Keratinocyte (primary cell): Measurements from ENCODE around the gene POLR2A. TPM values are rescaled to one million over a fixed set of nuclear protein-coding genes. Genes with fewer than 3 reads are reported as not detected.

Experiments
- DNase-seq: peaks from one replicate; pipeline ENCODE4 v3.0.0-alpha.2; 2011; ENCODE audit warnings: low read depth, missing footprints, low spot score
- FAIRE-seq: peaks from 2 replicates; lab custom pipeline; 2011; peaks lifted over from hg19 to GRCh38; lab: Jason Lieb, UNC
- H2AFZ ChIP-seq: 2 replicates; pipeline ENCODE4 v1.6.0; 2012; ENCODE audit warnings: low read length, control low read depth, inconsistent platforms; ENCODE audit not compliant: control insufficient read depth
- H3K27ac ChIP-seq: 2 replicates; pipeline ENCODE4 v1.5.1; 2011; ENCODE audit warnings: low read length; ENCODE audit not compliant: control insufficient read depth, insufficient read depth
- H3K27me3 ChIP-seq: 3 replicates; pipeline ENCODE4 v1.6.0; 2011; ENCODE audit warnings: low read length; ENCODE audit not compliant: control insufficient read depth, insufficient read depth; ENCODE audit errors: extremely low read depth
- H3K36me3 ChIP-seq, 2 experiments: 2 replicates in 1 of 2; 3 replicates in 1 of 2; pipeline ENCODE4 v1.5.1; 2011; ENCODE audit warnings: low read length in 2 of 2, mild to moderate bottlenecking in 1 of 2; ENCODE audit not compliant: control insufficient read depth in 2 of 2, insufficient read depth in 2 of 2; ENCODE audit errors: extremely low read depth in 1 of 2
- H3K4me1 ChIP-seq: 3 replicates; pipeline ENCODE4 v1.5.1; 2011; ENCODE audit warnings: low read length; ENCODE audit not compliant: control insufficient read depth, insufficient read depth; ENCODE audit errors: extremely low read depth
- H3K4me2 ChIP-seq: 3 replicates; pipeline ENCODE4 v1.6.0; 2011; ENCODE audit warnings: low read depth, low read length; ENCODE audit not compliant: control insufficient read depth, insufficient read depth; ENCODE audit errors: extremely low read depth
- H3K4me3 ChIP-seq, 3 experiments: fragments of 200-600 bp in 1 of 3; sonication (generic) in 1 of 3; 2 replicates in 2 of 3; 3 replicates in 1 of 3; pipeline ENCODE4 v1.5.1; 2011 to 2016; ENCODE audit warnings: low read length in 3 of 3, mild to moderate bottlenecking in 3 of 3, control low read depth in 2 of 3, inconsistent platforms in 1 of 3, low read depth in 1 of 3, mixed read lengths in 1 of 3, mixed run types in 1 of 3, moderate library complexity in 1 of 3; ENCODE audit not compliant: control insufficient read depth in 2 of 3, insufficient read depth in 2 of 3; ENCODE audit errors: extremely low read depth in 1 of 3
- H3K79me2 ChIP-seq: 2 replicates; pipeline ENCODE4 v1.6.0; 2012; ENCODE audit warnings: low read length; ENCODE audit not compliant: control insufficient read depth, insufficient read depth
- H3K9ac ChIP-seq: 3 replicates; pipeline ENCODE4 v1.6.0; 2011; ENCODE audit warnings: low read length; ENCODE audit not compliant: control insufficient read depth, insufficient read depth; ENCODE audit errors: extremely low read depth
- H3K9me1 ChIP-seq: 3 replicates; pipeline ENCODE4 v1.6.0; 2011; ENCODE audit warnings: low read length; ENCODE audit not compliant: control insufficient read depth, insufficient read depth; ENCODE audit errors: extremely low read depth
- H3K9me3 ChIP-seq: 2 replicates; pipeline ENCODE4 v1.5.1; 2012; ENCODE audit warnings: low read depth, low read length; ENCODE audit not compliant: control insufficient read depth
- H4K20me1 ChIP-seq: 3 replicates; pipeline ENCODE4 v1.6.0; 2011; ENCODE audit warnings: low read length; ENCODE audit not compliant: control insufficient read depth, insufficient read depth; ENCODE audit errors: extremely low read depth
- EZH2 ChIP-seq: IDR thresholded peaks from one replicate; pipeline ENCODE4 v1.6.1; 2012; ENCODE audit warnings: inconsistent platforms, mild to moderate bottlenecking, low read length, moderate library complexity
- dilution Hi-C: fragments of 300-500 bp; cut with MboI; formaldehyde crosslinking; loops from one replicate; pipeline ENCODE4 v1.7.0; 2020; ENCODE audit warnings: low sequenced_read_pairs; ENCODE audit not compliant: extremely low pct_ligation_motif_present
- polyA plus RNA-seq, 5 experiments: library from polyadenylated mRNA; depleted of rRNA in 3 of 5; stranded (reverse) in 3 of 5; stranded (forward) in 1 of 5; unstranded in 1 of 5; fragments of >200 nt; gene quantifications; 1 replicate in 1 of 5; 2 replicates in 3 of 5; 3 replicates in 1 of 5; pipeline versions ENCODE4 v1.2.1 to v1.2.3, GENCODE V29; 2011 to 2012; ENCODE audit warnings: missing spikeins in 2 of 5, low read depth in 1 of 5, low replicate concordance in 1 of 5
- TF ChIP-seq, protein P1 (sequence below), 3 experiments: IDR thresholded peaks in 1 of 3; conservative IDR thresholded peaks in 1 of 3; optimal IDR thresholded peaks in 1 of 3; 2 replicates in 2 of 3; 3 replicates in 1 of 3; pipeline versions ENCODE3 to v1.5.1; 2011; ENCODE audit warnings: low read length in 3 of 3, mild to moderate bottlenecking in 3 of 3, moderate library complexity in 2 of 3, control low read depth in 1 of 3, inconsistent platforms in 1 of 3; ENCODE audit not compliant: insufficient read depth in 2 of 3; ENCODE audit errors: extremely low read depth in 1 of 3

The POLR2A gene
- polyA plus RNA-seq, 1 donor (not counting 4 experiments of a cell fraction or from before 2014, with no cell fraction given) = 17.5 TPM

GRCh38 chr17:7541074-7541621, 57.0 kb downstream of the POLR2A start:
- Histone ChIP-seq H4K20me1 (no peaks in the 10 kb centered on the region), H3K36me3 (no peaks in the 10 kb centered on the region), H3K9me1 (no peaks in the 10 kb centered on the region), H3K4me1 (no peaks in the 10 kb centered on the region), H2AFZ (no peak overlapping the region), H3K9me3 (peaks cover 13% of the 10 kb centered on the region), H3K27me3 (no peaks in the 10 kb centered on the region), H3K9ac (no peak overlapping the region), H3K4me3 (no peak overlapping the region), H3K79me2 (no peaks in the 10 kb centered on the region), H3K27ac (no peak overlapping the region), H3K4me2 (no peak overlapping the region)
- no peak for DNase-seq
- no peak for FAIRE-seq
- dilution Hi-C loops = no loop called here
- TF ChIP-seq EZH2 = no peak
- TF ChIP-seq, protein P1, sequence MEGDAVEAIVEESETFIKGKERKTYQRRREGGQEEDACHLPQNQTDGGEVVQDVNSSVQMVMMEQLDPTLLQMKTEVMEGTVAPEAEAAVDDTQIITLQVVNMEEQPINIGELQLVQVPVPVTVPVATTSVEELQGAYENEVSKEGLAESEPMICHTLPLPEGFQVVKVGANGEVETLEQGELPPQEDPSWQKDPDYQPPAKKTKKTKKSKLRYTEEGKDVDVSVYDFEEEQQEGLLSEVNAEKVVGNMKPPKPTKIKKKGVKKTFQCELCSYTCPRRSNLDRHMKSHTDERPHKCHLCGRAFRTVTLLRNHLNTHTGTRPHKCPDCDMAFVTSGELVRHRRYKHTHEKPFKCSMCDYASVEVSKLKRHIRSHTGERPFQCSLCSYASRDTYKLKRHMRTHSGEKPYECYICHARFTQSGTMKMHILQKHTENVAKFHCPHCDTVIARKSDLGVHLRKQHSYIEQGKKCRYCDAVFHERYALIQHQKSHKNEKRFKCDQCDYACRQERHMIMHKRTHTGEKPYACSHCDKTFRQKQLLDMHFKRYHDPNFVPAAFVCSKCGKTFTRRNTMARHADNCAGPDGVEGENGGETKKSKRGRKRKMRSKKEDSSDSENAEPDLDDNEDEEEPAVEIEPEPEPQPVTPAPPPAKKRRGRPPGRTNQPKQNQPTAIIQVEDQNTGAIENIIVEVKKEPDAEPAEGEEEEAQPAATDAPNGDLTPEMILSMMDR (optimal IDR thresholded peaks at IDR 0.05 in 1 of 3, IDR thresholded peaks at IDR 0.05 in 1 of 3, conservative IDR thresholded peaks at IDR 0.05 in 1 of 3; ENCODE audit: extremely low read depth in 1 of 3, insufficient read depth in 2 of 3, low read length in 3 of 3) = no peak

DNA sequence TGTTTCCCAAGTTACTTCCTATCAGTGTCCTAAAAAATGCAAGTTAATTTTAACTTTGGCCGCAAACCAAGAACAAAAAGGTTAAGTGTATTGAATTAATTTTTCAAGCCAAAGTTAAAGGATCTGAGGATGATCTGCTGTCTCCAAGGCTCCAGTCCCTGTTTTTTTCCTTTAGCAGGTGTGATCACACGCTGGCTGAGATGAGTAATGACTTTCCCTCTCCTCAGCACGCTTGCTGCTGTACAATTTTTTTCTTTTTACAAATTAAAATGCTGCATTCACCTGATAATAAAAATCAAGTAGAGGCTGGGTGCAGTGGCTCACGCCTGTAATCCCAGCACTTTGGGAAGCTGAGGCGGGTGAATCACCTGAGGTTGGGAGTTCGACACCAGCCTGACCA, 60.7 kb downstream of the POLR2A start:
- dilution Hi-C loops = no loop called here
- DNase-seq (no peak), FAIRE-seq (no peak)
- H2AFZ ChIP-seq = no peak overlapping the region
- no peak overlapping the region for H3K9ac ChIP-seq
- no peaks in the 10 kb centered on the region for H3K79me2 ChIP-seq
- no peak overlapping the region for H3K4me3 ChIP-seq
- H3K27me3 ChIP-seq = no peaks in the 10 kb centered on the region
- no peak overlapping the region for H3K27ac ChIP-seq
- H3K4me1 ChIP-seq = peaks cover 8% of the 10 kb centered on the region
- TF ChIP-seq EZH2 = no peak
- TF ChIP-seq, protein P1 (optimal IDR thresholded peaks at IDR 0.05 in 1 of 3, IDR thresholded peaks at IDR 0.05 in 1 of 3, conservative IDR thresholded peaks at IDR 0.05 in 1 of 3; ENCODE audit: extremely low read depth in 1 of 3, insufficient read depth in 2 of 3, low read length in 3 of 3) = no peak
- H4K20me1 ChIP-seq = no peaks in the 10 kb centered on the region
- no peaks in the 10 kb centered on the region for H3K9me1 ChIP-seq
- no peak overlapping the region for H3K4me2 ChIP-seq
- no peaks in the 10 kb centered on the region for H3K36me3 ChIP-seq
- no peaks in the 10 kb centered on the region for H3K9me3 ChIP-seq
